H1 (cell line): Measurements from ENCODE around the gene POLR2M.

Experiments used
- CBX8 ChIP-seq: fragments of 300-800, 300-1000 bp; sonication (generic); IDR thresholded peaks from 2 replicates; pipeline ENCODE4 v1.7.1; 2016; ENCODE audit warnings: low read depth, low read length, borderline replicate concordance
- EP300 ChIP-seq, 2 experiments: IDR thresholded peaks; 1 replicate in 1 of 2; 2 replicates in 1 of 2; pipeline ENCODE4 v1.6.1; 2011 to 2012; ENCODE audit warnings: low read depth in 2 of 2, low read length in 2 of 2, mild to moderate bottlenecking in 2 of 2, borderline replicate concordance in 1 of 2, inconsistent platforms in 1 of 2, moderate library complexity in 1 of 2
- EZH2 ChIP-seq: fragments of 200-600 bp; sonication (generic); IDR thresholded peaks from 2 replicates; pipeline ENCODE4 v1.7.1; 2012; ENCODE audit warnings: low read depth, mild to moderate bottlenecking, moderate library complexity, low read length, inconsistent platforms; ENCODE audit not compliant: severe bottlenecking
- HDAC6 ChIP-seq: IDR thresholded peaks from one replicate; pipeline ENCODE4 v1.7.1; 2012; ENCODE audit warnings: low read depth, mild to moderate bottlenecking, inconsistent platforms, low read length, moderate library complexity
- MAX ChIP-seq: IDR thresholded peaks from 2 replicates; pipeline ENCODE4 v1.6.1; 2012; ENCODE audit warnings: inconsistent platforms
- POLR2A ChIP-seq, 2 experiments: IDR thresholded peaks; 1 replicate in 1 of 2; 2 replicates in 1 of 2; pipeline ENCODE4 v1.6.1; 2011; ENCODE audit warnings: low read depth in 2 of 2, low read length in 2 of 2, mild to moderate bottlenecking in 2 of 2; ENCODE audit errors: control extremely low read depth in 1 of 2
- RBBP5 ChIP-seq: IDR thresholded peaks from 2 replicates; pipeline ENCODE4 v1.7.1; 2012; ENCODE audit warnings: low read depth, mild to moderate bottlenecking, inconsistent platforms, low read length, moderate library complexity, borderline replicate concordance
- RNF2 ChIP-seq: fragments of 200-900, 300-1000 bp; sonication (generic); IDR thresholded peaks from 2 replicates; pipeline ENCODE4 v1.7.1; 2016; ENCODE audit warnings: borderline replicate concordance, low read depth, mild to moderate bottlenecking, antibody characterized with exemption, low read length; ENCODE audit not compliant: poor library complexity, severe bottlenecking; ENCODE audit errors: missing control alignments
- TBP ChIP-seq: IDR thresholded peaks from 2 replicates; pipeline ENCODE4 v1.6.1; 2011; ENCODE audit warnings: low read depth, low read length, improper control_type of control experiment
- TEAD4 ChIP-seq: IDR thresholded peaks from 2 replicates; pipeline ENCODE4 v1.6.1; 2012; ENCODE audit warnings: low read depth, low read length, inconsistent platforms, mixed read lengths
- USF2 ChIP-seq: IDR thresholded peaks from 2 replicates; pipeline ENCODE4 v1.6.1; 2011; ENCODE audit warnings: low read length, improper control_type of control experiment

DNA sequence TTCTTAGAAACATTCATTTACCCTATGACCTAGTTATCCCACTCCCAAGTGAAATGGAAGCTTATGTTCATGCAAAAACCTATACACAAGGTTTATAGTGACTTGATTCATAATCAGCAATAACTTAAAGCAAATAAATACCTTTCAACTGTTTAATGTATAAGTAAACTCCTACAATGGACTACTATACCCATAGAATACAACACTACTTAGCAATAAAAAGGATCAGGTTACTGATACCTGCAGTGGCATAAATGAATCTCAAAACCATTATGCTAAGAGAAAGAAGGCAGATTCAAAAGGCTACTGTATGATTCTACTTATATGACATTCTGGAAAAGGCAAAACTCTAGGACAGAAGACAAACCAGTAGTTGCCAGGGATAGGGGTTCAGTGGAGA lies 8.3 kb upstream of the POLR2M start:
- TF ChIP-seq HDAC6 (no peak), USF2 (no peak), TEAD4 (no peak), POLR2A (IDR thresholded peaks at IDR 0.05; ENCODE audit: control extremely low read depth in 1 of 2, low read depth in 2 of 2, low read length in 2 of 2) (no peak), MAX (no peak), EP300 (IDR thresholded peaks at IDR 0.05; ENCODE audit: borderline replicate concordance in 1 of 2, low read depth in 2 of 2, low read length in 2 of 2) (no peak), TBP (no peak), CBX8 (no peak), RBBP5 (no peak), EZH2 (no peak), RNF2 (no peak)
